NB4 (cell line): Measurements from ENCODE around the gene COL21A1.

Source experiments
- DNase-seq: peaks from one replicate; pipeline ENCODE4 v3.0.0; 2010; ENCODE audit warnings: low read depth
- H3K4me3 ChIP-seq: one replicate; pipeline ENCODE4 v1.5.1; 2011; ENCODE audit warnings: mild to moderate bottlenecking, low read depth, low read length, moderate library complexity
- CTCF ChIP-seq: IDR thresholded peaks from one replicate; pipeline ENCODE4 v1.5.1; 2012; ENCODE audit warnings: low read depth, low read length
- MYC ChIP-seq: IDR thresholded peaks from 2 replicates; pipeline ENCODE4 v1.6.1; 2011; ENCODE audit warnings: low read depth, low read length
- POLR2A ChIP-seq: IDR thresholded peaks from 2 replicates; pipeline ENCODE4 v1.6.1; 2011; ENCODE audit warnings: mild to moderate bottlenecking; ENCODE audit not compliant: insufficient read length; ENCODE audit errors: extremely low read depth
- TF ChIP-seq, protein P1 (sequence below): IDR thresholded peaks from 2 replicates; pipeline ENCODE4 v1.6.1; 2011; ENCODE audit warnings: low read depth, low read length

Gene COL21A1

DNA sequence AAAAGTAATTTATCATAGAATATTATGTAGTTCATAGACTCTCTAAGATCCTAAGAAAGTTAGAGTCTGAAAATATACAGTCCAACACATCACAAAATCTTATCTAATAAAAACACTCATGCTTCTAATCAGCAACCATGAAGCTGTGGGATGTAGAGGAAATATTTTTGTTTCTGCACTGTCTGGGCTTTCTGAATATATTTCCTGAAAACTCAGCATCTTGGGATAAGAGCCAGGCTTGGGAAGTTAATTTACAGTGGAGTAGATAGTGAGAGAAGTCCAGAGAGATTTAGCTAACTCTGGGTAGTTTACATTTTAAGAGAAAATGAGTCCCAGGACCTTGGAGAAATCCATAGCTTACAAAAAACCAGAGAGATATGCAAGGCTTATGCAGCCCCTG, 221.6 kb downstream of the COL21A1 start:
- no peak overlapping the region for H3K4me3 ChIP-seq
- TF ChIP-seq MYC, result no peak
- TF ChIP-seq POLR2A, result no peak
- TF ChIP-seq CTCF, result no peak
- TF ChIP-seq, protein P1, sequence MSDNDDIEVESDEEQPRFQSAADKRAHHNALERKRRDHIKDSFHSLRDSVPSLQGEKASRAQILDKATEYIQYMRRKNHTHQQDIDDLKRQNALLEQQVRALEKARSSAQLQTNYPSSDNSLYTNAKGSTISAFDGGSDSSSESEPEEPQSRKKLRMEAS, result no peak
- DNase-seq, result no peak

DNA sequence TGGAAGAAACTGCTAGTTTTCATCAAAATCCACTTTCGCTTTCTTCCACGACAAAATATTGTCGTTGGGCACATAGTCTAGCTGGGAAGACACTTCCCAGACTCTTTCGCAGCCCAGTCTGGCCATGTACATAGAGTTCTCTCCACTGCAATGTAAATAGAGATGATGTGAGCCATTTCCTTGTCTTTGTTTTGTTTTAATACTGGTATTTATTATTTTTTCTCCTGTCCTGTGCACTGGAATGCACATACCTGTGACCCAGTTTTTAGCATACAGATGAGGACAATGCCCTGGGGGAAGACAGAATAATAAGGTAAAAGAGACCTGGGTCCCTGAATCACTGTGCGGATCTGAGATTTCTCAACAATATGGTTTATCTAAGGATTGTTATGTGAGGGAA, 222.4 kb downstream of the COL21A1 start:
- DNase-seq, result no peak
- TF ChIP-seq CTCF (no peak), POLR2A (no peak), MYC (no peak)
- TF ChIP-seq, protein P1, result no peak
- H3K4me3 ChIP-seq, result no peak overlapping the region

- no peak overlapping the region for H3K4me3 ChIP-seq
- TF ChIP-seq MYC (no peak), POLR2A (no peak), CTCF (no peak)
- TF ChIP-seq, protein P1, result no peak
- DNase-seq, result no peak
Measured at GRCh38 chr6:56023829-56024228, 223.6 kb downstream of the COL21A1 start.

DNA sequence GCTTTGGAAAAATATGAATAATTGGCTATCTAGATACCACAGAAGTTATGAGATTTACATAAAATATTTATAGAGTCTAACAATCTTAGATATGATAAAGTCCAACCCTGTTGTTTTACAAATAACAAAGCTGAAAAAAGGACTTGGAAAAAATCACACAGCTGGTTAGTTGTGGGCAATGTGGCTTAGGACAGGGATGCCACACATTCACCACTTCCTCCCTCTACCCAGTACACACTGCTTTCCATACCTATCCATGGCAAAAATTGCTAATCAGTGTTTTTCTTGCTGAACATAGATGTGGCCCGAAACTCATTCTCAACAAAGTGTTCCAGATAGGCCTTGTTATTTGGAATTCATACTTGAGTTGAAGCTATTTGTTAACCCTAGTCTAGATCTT, 224.7 kb downstream of the COL21A1 start:
- no peak for TF ChIP-seq MYC
- TF ChIP-seq CTCF, result no peak
- TF ChIP-seq, protein P1, result no peak
- TF ChIP-seq POLR2A, result no peak
- no peak overlapping the region for H3K4me3 ChIP-seq
- no peak for DNase-seq

DNA sequence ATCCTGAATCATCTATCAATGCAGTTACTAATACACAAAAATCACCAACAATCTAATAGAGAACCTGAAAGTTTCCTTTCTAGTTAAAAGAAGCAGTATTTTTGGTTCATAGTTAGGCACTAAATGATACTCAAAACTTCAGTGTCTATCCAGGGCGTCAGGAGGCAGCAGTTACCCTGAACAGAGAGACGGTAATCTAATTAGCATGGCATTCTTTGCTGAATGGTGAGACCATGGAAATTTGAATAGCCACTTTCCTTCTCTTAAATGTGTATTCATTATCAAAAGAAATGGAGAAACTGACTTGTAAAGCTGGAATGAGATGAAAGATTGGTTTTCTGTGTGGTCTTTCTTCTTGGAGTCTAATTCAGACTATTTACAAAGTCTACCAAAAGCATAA, 225.4 kb downstream of the COL21A1 start:
- TF ChIP-seq POLR2A (no peak), CTCF (no peak), MYC (no peak)
- TF ChIP-seq, protein P1, result no peak
- H3K4me3 ChIP-seq, result no peak overlapping the region
- no peak for DNase-seq

GRCh38 chr6:56019973-56020372, 227.4 kb downstream of the COL21A1 start:
- DNase-seq, result no peak
- no peak overlapping the region for H3K4me3 ChIP-seq
- no peak for TF ChIP-seq MYC
- TF ChIP-seq, protein P1, result no peak
- no peak for TF ChIP-seq POLR2A
- no peak for TF ChIP-seq CTCF
